Measurements from ENCODE around the gene SNAP47. TPM values are rescaled to one million over a fixed set of nuclear protein-coding genes. Genes with fewer than 3 reads are reported as not detected.

SNAP47 gene
- total and polyA plus RNA-seq, 2 donors (not counting 3 experiments of a cell fraction or from before 2014, with no cell fraction given) = 24.0 to 32.7 TPM

DNA sequence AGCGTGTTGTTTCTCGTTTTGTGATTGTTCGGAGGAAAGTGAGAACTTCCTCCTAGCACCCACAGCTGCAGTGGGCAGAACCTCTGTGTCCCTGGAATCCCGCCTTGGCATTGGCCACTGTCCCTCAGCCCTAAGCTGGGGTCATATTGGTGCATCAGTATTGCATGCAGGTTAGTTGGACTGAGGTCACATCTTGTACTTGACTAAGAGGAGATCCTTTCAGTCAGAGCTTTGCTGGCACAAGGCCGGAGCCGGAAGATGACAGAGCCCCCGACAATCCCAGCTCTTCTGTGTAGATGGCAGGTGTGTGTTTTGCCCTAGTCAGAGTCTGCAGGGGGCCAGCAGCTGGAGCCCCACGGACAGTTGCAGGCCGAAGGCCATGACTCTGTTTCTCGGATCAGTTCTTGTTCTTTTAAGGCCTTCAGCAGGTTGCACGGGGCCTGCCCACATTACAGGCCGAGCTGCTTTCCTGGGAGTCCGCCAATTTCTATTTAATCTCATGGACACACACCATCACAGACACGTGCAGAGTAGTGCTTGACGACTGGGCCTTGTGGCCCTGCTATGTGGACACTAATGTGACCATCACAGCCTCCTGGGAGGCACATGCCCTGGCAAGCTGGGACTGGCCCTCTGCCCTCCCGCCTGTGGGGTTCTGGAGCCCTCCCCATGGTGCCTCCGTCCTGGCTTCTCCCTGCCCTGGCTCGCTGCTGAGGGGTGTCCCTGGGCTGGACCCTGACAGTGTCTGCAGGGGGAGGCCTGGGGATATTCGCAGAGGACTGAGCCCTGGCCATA is 14.9 kb downstream of the SNAP47 start:
- BruUV-seq (replicated peaks) = no TSS peak
- dilution Hi-C loops (cut with MboI; ENCODE audit: extremely low pct_ligation_motif_present, low sequenced_read_pairs) = no loop called here
- no peak overlapping the region for H3K9ac ChIP-seq (replicated peaks; ENCODE audit: extremely low read depth, insufficient read depth, low read length)
- CTCF ChIA-PET = no interaction called here
- FAIRE-seq (no peak), DNase-seq (ENCODE audit: low read depth, low spot score) (no peak)
- H4K20me1 ChIP-seq (replicated peaks; ENCODE audit: control insufficient read depth, extremely low read depth, insufficient read depth, low read length) = peaks cover under 1% of the 10 kb centered on the region
- no peak overlapping the region for H3K4me3 ChIP-seq (replicated peaks in 1 of 3; ENCODE audit: insufficient read depth in 1 of 3, low read depth in 1 of 3, low read length in 3 of 3)
- no peak overlapping the region for H3K27ac ChIP-seq (ENCODE audit: insufficient read depth, low read depth, low read length)
- H3K9me3 ChIP-seq (replicated peaks; ENCODE audit: control insufficient read depth, insufficient read depth, low read length) = no peaks in the 10 kb centered on the region
- H3K79me2 ChIP-seq (ENCODE audit: control insufficient read depth, insufficient read depth, low read length) = peaks cover 7% of the 10 kb centered on the region
- peaks cover 0 to 12% of the 10 kb centered on the region in 2 experiments for H3K36me3 ChIP-seq (ENCODE audit: control insufficient read depth in 2 of 2, extremely low read depth in 1 of 2, insufficient read depth in 2 of 2, low read length in 2 of 2)
- H3K27me3 ChIP-seq (ENCODE audit: control insufficient read depth in 2 of 2, insufficient read depth in 2 of 2, low read length in 2 of 2) = no peaks in the 10 kb centered on the region
- H3K4me2 ChIP-seq (ENCODE audit: insufficient read depth, low read length) = no peak overlapping the region
- no peaks in the 10 kb centered on the region for H3K4me1 ChIP-seq (ENCODE audit: control insufficient read depth, extremely low read depth, insufficient read depth, low read length)
- intact Hi-C loops (cut with micrococcal nuclease) = no loop called here
- POLR2A ChIA-PET = no interaction called here
- TF ChIP-seq MYC (IDR thresholded peaks at IDR 0.05; ENCODE audit: low read depth, low read length) = no peak
- TF ChIP-seq, protein P1, sequence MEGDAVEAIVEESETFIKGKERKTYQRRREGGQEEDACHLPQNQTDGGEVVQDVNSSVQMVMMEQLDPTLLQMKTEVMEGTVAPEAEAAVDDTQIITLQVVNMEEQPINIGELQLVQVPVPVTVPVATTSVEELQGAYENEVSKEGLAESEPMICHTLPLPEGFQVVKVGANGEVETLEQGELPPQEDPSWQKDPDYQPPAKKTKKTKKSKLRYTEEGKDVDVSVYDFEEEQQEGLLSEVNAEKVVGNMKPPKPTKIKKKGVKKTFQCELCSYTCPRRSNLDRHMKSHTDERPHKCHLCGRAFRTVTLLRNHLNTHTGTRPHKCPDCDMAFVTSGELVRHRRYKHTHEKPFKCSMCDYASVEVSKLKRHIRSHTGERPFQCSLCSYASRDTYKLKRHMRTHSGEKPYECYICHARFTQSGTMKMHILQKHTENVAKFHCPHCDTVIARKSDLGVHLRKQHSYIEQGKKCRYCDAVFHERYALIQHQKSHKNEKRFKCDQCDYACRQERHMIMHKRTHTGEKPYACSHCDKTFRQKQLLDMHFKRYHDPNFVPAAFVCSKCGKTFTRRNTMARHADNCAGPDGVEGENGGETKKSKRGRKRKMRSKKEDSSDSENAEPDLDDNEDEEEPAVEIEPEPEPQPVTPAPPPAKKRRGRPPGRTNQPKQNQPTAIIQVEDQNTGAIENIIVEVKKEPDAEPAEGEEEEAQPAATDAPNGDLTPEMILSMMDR (IDR thresholded peaks at IDR 0.05; ENCODE audit: extremely low read depth in 1 of 2, insufficient read depth in 1 of 2, low read depth in 1 of 2, low read length in 2 of 2) = no peak
- no peak for TF ChIP-seq GATA2 (IDR thresholded peaks at IDR 0.05; ENCODE audit: insufficient read depth, insufficient read length, low read depth, low read length)
- TF ChIP-seq, protein P2, sequence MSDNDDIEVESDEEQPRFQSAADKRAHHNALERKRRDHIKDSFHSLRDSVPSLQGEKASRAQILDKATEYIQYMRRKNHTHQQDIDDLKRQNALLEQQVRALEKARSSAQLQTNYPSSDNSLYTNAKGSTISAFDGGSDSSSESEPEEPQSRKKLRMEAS (IDR thresholded peaks at IDR 0.05; ENCODE audit: insufficient read depth, insufficient read length) = no peak
- TF ChIP-seq EZH2 (IDR thresholded peaks at IDR 0.05; ENCODE audit: borderline replicate concordance, low read depth, low read length, severe bottlenecking) = no peak
- H2AFZ ChIP-seq (ENCODE audit: low read depth, low read length) = no peak overlapping the region
- no peaks in the 10 kb centered on the region for H3K9me1 ChIP-seq (replicated peaks; ENCODE audit: control insufficient read depth, extremely low read depth, insufficient read depth, low read length)

Measured in endothelial cell of umbilical vein (primary cell).